Measurements from ENCODE around the gene SYT6. TPM values are rescaled to one million over a fixed set of nuclear protein-coding genes. Genes with fewer than 3 reads are reported as not detected.

The SYT6 gene
- total RNA-seq, 1 experiment from 2014 or later, result 66.0 TPM

GRCh38 chr1:114078116-114078515 is 75.6 kb downstream of the SYT6 start:
- peaks cover 45% of the 10 kb centered on the region for H3K4me1 ChIP-seq (ENCODE audit: insufficient read depth, low read length, poor library complexity, severe bottlenecking)
- intact Hi-C loops (cut with micrococcal nuclease; ENCODE audit: unreplicated experiment), result loop anchor here (10.0 kb wide), 1 partner anchor 93 kb away; no protein-coding TSS in a partner anchor
- no peaks in the 10 kb centered on the region for H3K27me3 ChIP-seq (replicated peaks; ENCODE audit: insufficient read depth, low read depth, low read length, poor library complexity)
- H3K9me3 ChIP-seq (ENCODE audit: low read depth, low read length, poor library complexity, severe bottlenecking), result peaks cover 3% of the 10 kb centered on the region
- no TSS peak for BruUV-seq (replicated peaks)
- POLR2A ChIA-PET (ENCODE audit: low non-redundant PET), result no interaction called here
- DNase-seq (ENCODE audit: low spot score), result no peak
- no peak overlapping the region for H3K4me3 ChIP-seq (ENCODE audit: low read depth, low read length, poor library complexity, severe bottlenecking)
- TF ChIP-seq, protein P1, sequence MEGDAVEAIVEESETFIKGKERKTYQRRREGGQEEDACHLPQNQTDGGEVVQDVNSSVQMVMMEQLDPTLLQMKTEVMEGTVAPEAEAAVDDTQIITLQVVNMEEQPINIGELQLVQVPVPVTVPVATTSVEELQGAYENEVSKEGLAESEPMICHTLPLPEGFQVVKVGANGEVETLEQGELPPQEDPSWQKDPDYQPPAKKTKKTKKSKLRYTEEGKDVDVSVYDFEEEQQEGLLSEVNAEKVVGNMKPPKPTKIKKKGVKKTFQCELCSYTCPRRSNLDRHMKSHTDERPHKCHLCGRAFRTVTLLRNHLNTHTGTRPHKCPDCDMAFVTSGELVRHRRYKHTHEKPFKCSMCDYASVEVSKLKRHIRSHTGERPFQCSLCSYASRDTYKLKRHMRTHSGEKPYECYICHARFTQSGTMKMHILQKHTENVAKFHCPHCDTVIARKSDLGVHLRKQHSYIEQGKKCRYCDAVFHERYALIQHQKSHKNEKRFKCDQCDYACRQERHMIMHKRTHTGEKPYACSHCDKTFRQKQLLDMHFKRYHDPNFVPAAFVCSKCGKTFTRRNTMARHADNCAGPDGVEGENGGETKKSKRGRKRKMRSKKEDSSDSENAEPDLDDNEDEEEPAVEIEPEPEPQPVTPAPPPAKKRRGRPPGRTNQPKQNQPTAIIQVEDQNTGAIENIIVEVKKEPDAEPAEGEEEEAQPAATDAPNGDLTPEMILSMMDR (conservative IDR thresholded peaks at IDR 0.05; ENCODE audit: low read depth, low read length), result no peak
- TF ChIP-seq EZH2 (IDR thresholded peaks at IDR 0.05; ENCODE audit: borderline replicate concordance, low read depth, low read length, poor library complexity, severe bottlenecking), result no peak
- no peak overlapping the region for H3K27ac ChIP-seq (ENCODE audit: low read depth, low read length, poor library complexity, severe bottlenecking)
- CTCF ChIA-PET, result no interaction called here
- no peaks in the 10 kb centered on the region for H3K36me3 ChIP-seq (ENCODE audit: insufficient read depth, low read length, poor library complexity, severe bottlenecking)

GRCh38 chr1:114077188-114077587 is 76.5 kb downstream of the SYT6 start:
- intact Hi-C loops (cut with micrococcal nuclease; ENCODE audit: unreplicated experiment), result loop anchor here (10.0 kb wide), 1 partner anchor 92 kb away; no protein-coding TSS in a partner anchor
- Histone ChIP-seq H3K36me3 (ENCODE audit: insufficient read depth, low read length, poor library complexity, severe bottlenecking) (no peaks in the 10 kb centered on the region), H3K4me3 (ENCODE audit: low read depth, low read length, poor library complexity, severe bottlenecking) (no peak overlapping the region), H3K27me3 (replicated peaks; ENCODE audit: insufficient read depth, low read depth, low read length, poor library complexity) (no peaks in the 10 kb centered on the region), H3K27ac (ENCODE audit: low read depth, low read length, poor library complexity, severe bottlenecking) (no peak overlapping the region), H3K9me3 (ENCODE audit: low read depth, low read length, poor library complexity, severe bottlenecking) (peaks cover 12% of the 10 kb centered on the region), H3K4me1 (ENCODE audit: insufficient read depth, low read length, poor library complexity, severe bottlenecking) (peaks cover 36% of the 10 kb centered on the region)
- no peak for DNase-seq (ENCODE audit: low spot score)
- ChIA-PET POLR2A (ENCODE audit: low non-redundant PET) (interaction anchor here (0.5 kb wide), 1 partner anchor 91 kb away, joined by 3 read pairs; no protein-coding TSS in a partner anchor), CTCF (no interaction called here)
- TF ChIP-seq EZH2 (IDR thresholded peaks at IDR 0.05; ENCODE audit: borderline replicate concordance, low read depth, low read length, poor library complexity, severe bottlenecking), result no peak
- TF ChIP-seq, protein P1 (conservative IDR thresholded peaks at IDR 0.05; ENCODE audit: low read depth, low read length), result no peak
- BruUV-seq (replicated peaks), result no TSS peak

GRCh38 chr1:114076308-114076707 is 77.4 kb downstream of the SYT6 start:
- Histone ChIP-seq H3K9me3 (ENCODE audit: low read depth, low read length, poor library complexity, severe bottlenecking) (peaks cover 20% of the 10 kb centered on the region), H3K4me1 (ENCODE audit: insufficient read depth, low read length, poor library complexity, severe bottlenecking) (peaks cover 27% of the 10 kb centered on the region), H3K4me3 (ENCODE audit: low read depth, low read length, poor library complexity, severe bottlenecking) (no peak overlapping the region), H3K36me3 (ENCODE audit: insufficient read depth, low read length, poor library complexity, severe bottlenecking) (no peaks in the 10 kb centered on the region), H3K27ac (ENCODE audit: low read depth, low read length, poor library complexity, severe bottlenecking) (no peak overlapping the region), H3K27me3 (replicated peaks; ENCODE audit: insufficient read depth, low read depth, low read length, poor library complexity) (no peaks in the 10 kb centered on the region)
- no peak for DNase-seq (ENCODE audit: low spot score)
- no TSS peak for BruUV-seq (replicated peaks)
- intact Hi-C loops (cut with micrococcal nuclease; ENCODE audit: unreplicated experiment), result loop anchor here (10.0 kb wide), 1 partner anchor 92 kb away; no protein-coding TSS in a partner anchor
- ChIA-PET CTCF (no interaction called here), POLR2A (ENCODE audit: low non-redundant PET) (no interaction called here)
- TF ChIP-seq, protein P1 (conservative IDR thresholded peaks at IDR 0.05; ENCODE audit: low read depth, low read length), result no peak
- TF ChIP-seq EZH2 (IDR thresholded peaks at IDR 0.05; ENCODE audit: borderline replicate concordance, low read depth, low read length, poor library complexity, severe bottlenecking), result no peak
